Transverse colon (tissue), 4 donors: ENCODE data around the gene MAL. TPM values are rescaled to one million over a fixed set of nuclear protein-coding genes. Genes with fewer than 3 reads are reported as not detected.

Experiments
- DNase-seq: peaks from one replicate; pipeline ENCODE4 v3.0.0-alpha.2; 2019
- H3K27ac ChIP-seq, 4 donors: fragments of 200-600 bp; sonication (generic); 2 replicates each; pipeline ENCODE4 v1.5.1; 2016 to 2018; ENCODE audit warnings: inconsistent platforms in 4 of 4
- H3K27me3 ChIP-seq: fragments of 200-600 bp; sonication (generic); 2 replicates; pipeline ENCODE4 v1.5.1; 2017; ENCODE audit warnings: inconsistent platforms
- H3K36me3 ChIP-seq, 4 donors: fragments of 200-600 bp; sonication (generic); 2 replicates each; pipeline ENCODE4 v1.5.1; 2017 to 2019; ENCODE audit warnings: inconsistent platforms in 4 of 4
- H3K4me1 ChIP-seq, 4 donors: fragments of 200-600 bp; sonication (generic); 2 replicates each; pipeline ENCODE4 v1.5.1; 2017 to 2020; ENCODE audit warnings: inconsistent platforms in 4 of 4
- H3K4me3 ChIP-seq, 4 donors: fragments of 200-600 bp; sonication (generic); 1 replicate in 1 of 4; 2 replicates in 3 of 4; pipeline versions ENCODE4 v1.5.1 to v1.6.1; 2017 to 2019; ENCODE audit warnings: inconsistent platforms in 4 of 4
- H3K9me3 ChIP-seq, 2 donors: fragments of 200-600 bp; sonication (generic); 2 replicates each; pipeline ENCODE4 v1.5.1; 2017 to 2019; ENCODE audit warnings: inconsistent platforms in 2 of 2
- EP300 ChIP-seq: sonication (generic); formaldehyde crosslinking; IDR thresholded peaks from one replicate; pipeline ENCODE4 v1.6.1; 2017; ENCODE audit warnings: antibody characterized with exemption, low read depth
- POLR2A ChIP-seq: fragments of 450-650 bp; IDR thresholded peaks from one replicate; pipeline ENCODE4 v1.6.1; 2016; ENCODE audit warnings: antibody characterized with exemption, mild to moderate bottlenecking, moderate library complexity
- POLR2AphosphoS5 ChIP-seq, 3 donors: sonication (generic); formaldehyde crosslinking; IDR thresholded peaks; one replicate each; pipeline ENCODE4 v1.6.1; 2016; ENCODE audit warnings: antibody characterized with exemption in 3 of 3
- WGBS, 2 donors: methylation state at CpG; one replicate each; pipeline ENCODE4 v1.1.5; 2018; ENCODE audit warnings: low coverage in 1 of 2; 5-methylcytosine and 5-hydroxymethylcytosine counted together
- in situ Hi-C, 4 donors: fragments of 200-750 bp; cut with MboI; loops; one replicate each; pipeline versions ENCODE4 v1.15.0 to v1.15.1; 2017; ENCODE audit warnings: low sequenced_read_pairs in 3 of 4, low pct_ligation_motif_present in 1 of 4, low pct_unique_long_range_greater_than_20kb in 1 of 4
- intact Hi-C: fragments of 100-400 bp; cut with DNase I; formaldehyde crosslinking; loops from one replicate; pipeline ENCODE4 v1.15.1; 2023; ENCODE audit warnings: low total_unique reads
- total RNA-seq, 4 donors: library from RNA; depleted of rRNA; stranded (reverse); fragments of >200 nt; gene quantifications; one replicate each; pipeline ENCODE4 v1.1.0, GENCODE V29; 2016
- TF ChIP-seq, protein P1 (sequence below), 5 experiments: fragments of 200-600 bp in 3 of 5; fragments of 450-650 bp in 2 of 5; sonication (generic) in 3 of 5; IDR thresholded peaks; 1 replicate in 2 of 5; 2 replicates in 3 of 5; pipeline ENCODE4 v1.5.1; 2016 to 2017; ENCODE audit warnings: antibody characterized with exemption in 5 of 5, inconsistent platforms in 3 of 5, mild to moderate bottlenecking in 2 of 5, moderate library complexity in 1 of 5

The MAL gene
- total RNA-seq, 4 donors from 2014 or later, result 3.7 to 14.3 (median 5.1) TPM

GRCh38 chr2:95079199-95079683, 53.7 kb downstream of the MAL start:
- H3K36me3 ChIP-seq, result no peaks in the 10 kb centered on the region
- no peak for DNase-seq
- H3K27me3 ChIP-seq, result peaks cover 45% of the 10 kb centered on the region
- 52 to 60% methylated on average over 5 to 7 of the region's 7 CpGs for WGBS, 2 donors
- H3K4me1 ChIP-seq, result peaks cover 0 to 9% (median 7%) of the 10 kb centered on the region in 4 donors
- no peak overlapping the region for H3K4me3 ChIP-seq
- no peaks in the 10 kb centered on the region for H3K9me3 ChIP-seq
- H3K27ac ChIP-seq, result no peak overlapping the region
- no peak for TF ChIP-seq EP300
- TF ChIP-seq, protein P1, sequence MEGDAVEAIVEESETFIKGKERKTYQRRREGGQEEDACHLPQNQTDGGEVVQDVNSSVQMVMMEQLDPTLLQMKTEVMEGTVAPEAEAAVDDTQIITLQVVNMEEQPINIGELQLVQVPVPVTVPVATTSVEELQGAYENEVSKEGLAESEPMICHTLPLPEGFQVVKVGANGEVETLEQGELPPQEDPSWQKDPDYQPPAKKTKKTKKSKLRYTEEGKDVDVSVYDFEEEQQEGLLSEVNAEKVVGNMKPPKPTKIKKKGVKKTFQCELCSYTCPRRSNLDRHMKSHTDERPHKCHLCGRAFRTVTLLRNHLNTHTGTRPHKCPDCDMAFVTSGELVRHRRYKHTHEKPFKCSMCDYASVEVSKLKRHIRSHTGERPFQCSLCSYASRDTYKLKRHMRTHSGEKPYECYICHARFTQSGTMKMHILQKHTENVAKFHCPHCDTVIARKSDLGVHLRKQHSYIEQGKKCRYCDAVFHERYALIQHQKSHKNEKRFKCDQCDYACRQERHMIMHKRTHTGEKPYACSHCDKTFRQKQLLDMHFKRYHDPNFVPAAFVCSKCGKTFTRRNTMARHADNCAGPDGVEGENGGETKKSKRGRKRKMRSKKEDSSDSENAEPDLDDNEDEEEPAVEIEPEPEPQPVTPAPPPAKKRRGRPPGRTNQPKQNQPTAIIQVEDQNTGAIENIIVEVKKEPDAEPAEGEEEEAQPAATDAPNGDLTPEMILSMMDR (IDR thresholded peaks at IDR 0.05), result no peak
- TF ChIP-seq POLR2AphosphoS5 (IDR thresholded peaks at IDR 0.05), result no peak
- no peak for TF ChIP-seq POLR2A
- in situ Hi-C loops, result no loop called here
- intact Hi-C loops, result no loop called here

GRCh38 chr2:95082477-95082876, 57.0 kb downstream of the MAL start:
- intact Hi-C loops (no loop called here), in situ Hi-C loops (no loop called here)
- H3K27ac ChIP-seq, result no peak overlapping the region
- H3K27me3 ChIP-seq, result peaks cover 15% of the 10 kb centered on the region
- no peaks in the 10 kb centered on the region for H3K9me3 ChIP-seq
- TF ChIP-seq EP300, result no peak
- TF ChIP-seq POLR2AphosphoS5 (IDR thresholded peaks at IDR 0.05), result no peak
- TF ChIP-seq POLR2A, result no peak
- TF ChIP-seq, protein P1 (IDR thresholded peaks at IDR 0.05), result no peak
- WGBS, 2 donors, result 75 to 83% methylated on average over 2 of the region's 2 CpGs
- H3K36me3 ChIP-seq, result peaks cover 0 to 22% (median 6%) of the 10 kb centered on the region in 4 donors
- no peak for DNase-seq
- H3K4me1 ChIP-seq, result peaks cover 0 to 4% (median 0%) of the 10 kb centered on the region in 4 donors
- no peak overlapping the region for H3K4me3 ChIP-seq

DNA sequence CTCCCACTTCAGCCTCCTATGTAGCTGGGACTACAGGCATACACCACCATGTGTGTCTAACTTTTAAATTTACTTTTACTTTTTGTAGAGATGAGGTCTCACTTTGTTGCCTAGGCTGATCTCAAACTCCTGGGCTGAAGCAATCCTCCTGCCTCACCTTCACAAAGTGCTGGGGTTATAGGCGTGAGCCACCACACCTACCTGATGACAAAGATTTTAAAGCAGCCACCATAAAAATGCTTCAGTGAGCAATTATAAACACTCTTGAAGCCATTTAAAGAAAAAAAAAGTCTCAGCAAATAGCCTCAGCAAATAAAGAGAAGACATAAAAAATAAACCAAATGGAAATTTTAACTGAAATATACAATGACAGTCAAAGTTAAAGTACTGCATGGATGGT, 60.5 kb downstream of the MAL start:
- no peak for DNase-seq
- Histone ChIP-seq H3K4me3 (no peak overlapping the region), H3K27ac (no peak overlapping the region), H3K4me1 (no peaks in the 10 kb centered on the region), H3K27me3 (no peaks in the 10 kb centered on the region), H3K36me3 (peaks cover 0 to 44% (median 14%) of the 10 kb centered on the region in 4 donors), H3K9me3 (no peaks in the 10 kb centered on the region)
- 86% methylated on average over 1 of the region's 1 CpG; no CpG with 5 or more reads in 1 of the 2 donors for WGBS, 2 donors
- no peak for TF ChIP-seq POLR2A
- no peak for TF ChIP-seq POLR2AphosphoS5 (IDR thresholded peaks at IDR 0.05)
- TF ChIP-seq, protein P1 (IDR thresholded peaks at IDR 0.05), result no peak
- TF ChIP-seq EP300, result no peak
- in situ Hi-C loops (no loop called here), intact Hi-C loops (no loop called here)

- Histone ChIP-seq H3K4me3 (no peak overlapping the region), H3K4me1 (no peaks in the 10 kb centered on the region), H3K27ac (no peak overlapping the region), H3K9me3 (no peaks in the 10 kb centered on the region), H3K27me3 (no peaks in the 10 kb centered on the region), H3K36me3 (peaks cover 0 to 49% (median 14%) of the 10 kb centered on the region in 4 donors)
- intact Hi-C loops, result no loop called here
- DNase-seq, result no peak
- WGBS, 2 donors, result 95 to 100% methylated on average over 1 to 5 of the region's 5 CpGs
- in situ Hi-C loops, result no loop called here
- TF ChIP-seq, protein P1 (IDR thresholded peaks at IDR 0.05), result no peak
- TF ChIP-seq EP300, result no peak
- TF ChIP-seq POLR2A, result no peak
- no peak for TF ChIP-seq POLR2AphosphoS5 (IDR thresholded peaks at IDR 0.05)
Observed at GRCh38 chr2:95087379-95087778, 61.9 kb downstream of the MAL start.
